DND-41 (cell line): Measurements from ENCODE around the gene FAM13A.

Source experiments
- EZH2 ChIP-seq: IDR thresholded peaks from 3 replicates; pipeline ENCODE4 v1.6.1; 2012; ENCODE audit warnings: borderline replicate concordance, low read depth, mild to moderate bottlenecking, moderate library complexity, low read length, inconsistent platforms; ENCODE audit not compliant: severe bottlenecking
- TF ChIP-seq, protein P1 (sequence below): IDR thresholded peaks from 2 replicates; pipeline ENCODE4 v1.5.1; 2012; ENCODE audit warnings: borderline replicate concordance, low read length, moderate library complexity, mild to moderate bottlenecking; ENCODE audit not compliant: poor library complexity, severe bottlenecking; ENCODE audit errors: extremely low read depth

DNA sequence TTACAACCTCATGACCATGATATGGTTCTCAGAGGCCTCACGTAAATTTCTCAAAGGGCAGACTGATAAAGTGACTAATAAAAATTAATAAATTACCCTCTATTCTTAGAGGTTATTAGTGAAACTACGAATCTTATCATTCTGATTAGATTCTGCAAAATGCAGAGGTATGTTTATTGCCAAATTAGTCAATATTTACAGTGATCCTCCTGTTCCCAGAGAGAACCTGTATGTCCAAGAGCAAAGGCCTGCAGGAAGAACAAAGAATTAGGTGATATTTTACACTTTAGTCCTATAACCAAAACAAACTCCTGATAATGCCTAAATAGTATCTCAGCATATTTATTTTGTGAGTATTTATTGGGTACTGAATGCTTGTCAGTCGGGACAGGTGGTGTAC is 58.1 kb downstream of the FAM13A start:
- TF ChIP-seq, protein P1, sequence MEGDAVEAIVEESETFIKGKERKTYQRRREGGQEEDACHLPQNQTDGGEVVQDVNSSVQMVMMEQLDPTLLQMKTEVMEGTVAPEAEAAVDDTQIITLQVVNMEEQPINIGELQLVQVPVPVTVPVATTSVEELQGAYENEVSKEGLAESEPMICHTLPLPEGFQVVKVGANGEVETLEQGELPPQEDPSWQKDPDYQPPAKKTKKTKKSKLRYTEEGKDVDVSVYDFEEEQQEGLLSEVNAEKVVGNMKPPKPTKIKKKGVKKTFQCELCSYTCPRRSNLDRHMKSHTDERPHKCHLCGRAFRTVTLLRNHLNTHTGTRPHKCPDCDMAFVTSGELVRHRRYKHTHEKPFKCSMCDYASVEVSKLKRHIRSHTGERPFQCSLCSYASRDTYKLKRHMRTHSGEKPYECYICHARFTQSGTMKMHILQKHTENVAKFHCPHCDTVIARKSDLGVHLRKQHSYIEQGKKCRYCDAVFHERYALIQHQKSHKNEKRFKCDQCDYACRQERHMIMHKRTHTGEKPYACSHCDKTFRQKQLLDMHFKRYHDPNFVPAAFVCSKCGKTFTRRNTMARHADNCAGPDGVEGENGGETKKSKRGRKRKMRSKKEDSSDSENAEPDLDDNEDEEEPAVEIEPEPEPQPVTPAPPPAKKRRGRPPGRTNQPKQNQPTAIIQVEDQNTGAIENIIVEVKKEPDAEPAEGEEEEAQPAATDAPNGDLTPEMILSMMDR = no peak
- no peak for TF ChIP-seq EZH2
